Epithelial cell of proximal tubule (primary cell): ENCODE data around the gene ADAMTS6. TPM values are rescaled to one million over a fixed set of nuclear protein-coding genes. Genes with fewer than 3 reads are reported as not detected.

Experiments
- DNase-seq: peaks from one replicate; pipeline ENCODE4 v3.0.0-alpha.2; 2011; ENCODE audit warnings: low read depth
- H3K4me3 ChIP-seq: 2 replicates; pipeline ENCODE4 v1.5.1; 2011; ENCODE audit warnings: low read depth, mild to moderate bottlenecking, low read length
- CTCF ChIP-seq: conservative IDR thresholded peaks from 2 replicates; pipeline ENCODE4 v1.5.1; 2012; ENCODE audit warnings: low read depth, mild to moderate bottlenecking, low read length
- total RNA-seq: library from RNA; depleted of rRNA; stranded (reverse); fragments of >200 nt; gene quantifications from 2 replicates; pipeline ENCODE4 v1.2.3, GENCODE V29; 2015

The ADAMTS6 gene
- total RNA-seq, 1 donor from 2014 or later: 3.5 TPM

DNA sequence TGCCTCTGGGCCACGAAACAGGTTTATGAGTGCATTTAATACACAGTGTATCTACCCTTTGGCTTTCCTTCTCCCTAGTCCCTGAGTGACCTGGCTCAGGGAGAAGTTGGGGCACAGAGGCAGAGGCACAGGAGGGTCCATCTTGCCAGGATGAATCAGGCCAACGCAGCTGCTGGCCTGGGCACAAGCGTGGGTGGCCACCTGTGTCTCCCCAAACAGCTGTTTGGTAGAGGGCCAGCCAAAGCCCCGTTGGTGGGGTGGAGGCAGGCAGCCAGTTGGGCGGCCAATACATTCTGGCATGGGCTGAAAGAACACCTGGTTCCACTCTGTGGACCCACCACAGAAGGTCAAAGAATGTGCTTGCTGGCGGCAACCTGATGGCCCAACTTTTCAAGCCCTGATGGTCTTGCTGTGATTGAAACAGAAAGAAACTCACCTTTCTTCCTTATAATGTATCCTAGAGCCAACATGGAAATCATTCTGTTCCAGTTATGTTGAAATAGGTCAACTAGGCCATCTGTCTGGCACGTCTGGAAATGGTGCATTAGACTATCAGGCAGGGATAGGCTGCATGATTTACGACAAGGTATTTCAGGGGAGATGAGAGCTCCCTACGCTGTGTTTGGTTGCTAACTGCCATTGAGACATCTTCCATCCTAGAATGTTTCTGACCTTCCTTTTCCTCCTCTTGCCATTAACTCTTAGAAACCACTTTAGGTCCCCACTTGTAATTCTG is 337.4 kb downstream of the ADAMTS6 start:
- no peak for TF ChIP-seq CTCF
- no peak overlapping the region for H3K4me3 ChIP-seq
- DNase-seq: no peak

DNA sequence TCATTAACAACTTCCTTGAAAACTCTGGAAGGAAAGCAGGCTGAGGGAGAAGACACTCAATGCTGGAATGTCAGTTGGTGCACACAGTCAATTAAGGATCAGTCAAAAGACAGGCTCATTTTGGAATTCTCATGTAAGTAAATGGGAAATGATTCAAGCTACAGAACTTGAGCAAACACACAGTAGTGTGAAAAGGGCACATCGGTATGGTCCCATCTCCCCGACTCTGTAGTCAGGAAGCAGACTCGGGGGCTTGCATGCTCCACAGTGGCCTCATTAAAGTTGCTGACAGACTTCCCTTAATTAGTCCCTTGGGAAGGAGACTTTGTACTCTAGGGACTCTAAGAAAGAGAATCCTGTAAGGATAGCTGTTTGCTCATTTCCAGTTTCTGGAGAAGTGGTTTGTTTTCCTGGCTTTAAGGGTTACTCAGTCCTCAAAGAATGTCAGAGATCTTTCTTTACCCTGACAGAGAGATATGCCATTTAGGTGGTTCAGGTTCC is 339.2 kb downstream of the ADAMTS6 start:
- no peak for TF ChIP-seq CTCF
- no peak overlapping the region for H3K4me3 ChIP-seq
- no peak for DNase-seq

- DNase-seq: no peak
- TF ChIP-seq CTCF: no peak
- H3K4me3 ChIP-seq: no peak overlapping the region
Observed at GRCh38 chr5:65142016-65142415, 339.7 kb downstream of the ADAMTS6 start.

DNA sequence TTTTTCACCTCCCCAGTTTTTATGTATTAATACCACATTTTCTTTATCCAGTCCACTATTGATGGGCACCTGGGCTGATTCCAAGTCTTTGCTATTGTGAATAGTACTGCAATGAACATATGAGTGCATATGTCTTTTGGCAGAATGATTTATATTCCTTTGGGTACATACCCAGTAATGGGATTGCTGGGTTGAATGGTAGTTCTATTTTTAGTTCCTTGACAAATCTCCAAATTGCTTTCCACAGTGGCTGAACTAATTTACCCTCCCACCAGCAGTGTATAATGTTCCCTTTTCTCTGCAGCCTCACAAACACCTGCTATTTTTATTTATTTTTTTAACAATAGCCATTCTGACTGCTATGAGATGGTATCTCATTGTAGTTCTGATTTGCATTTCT is 340.2 kb downstream of the ADAMTS6 start:
- no peak for DNase-seq
- no peak overlapping the region for H3K4me3 ChIP-seq

DNA sequence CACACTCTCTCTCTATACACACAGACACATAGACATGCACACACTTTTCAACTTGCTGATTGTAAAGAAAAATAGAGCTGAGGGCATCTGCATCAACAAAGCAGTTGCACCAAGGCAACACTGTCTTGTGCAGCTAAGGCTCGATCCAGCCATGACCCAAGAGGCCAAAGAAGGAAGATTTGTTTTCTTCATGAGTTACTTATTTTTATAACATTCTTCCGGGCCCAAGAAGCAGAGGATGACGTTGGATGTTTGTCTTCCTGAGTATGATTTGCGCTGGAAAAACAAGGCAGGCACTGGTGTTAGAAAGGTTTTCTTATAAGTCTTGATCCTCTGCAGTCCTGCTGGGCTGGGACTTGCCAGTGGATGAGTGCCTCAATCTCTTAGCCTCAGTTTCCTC is 344.1 kb downstream of the ADAMTS6 start:
- DNase-seq: peak; percentile 27
- no peak for TF ChIP-seq CTCF
- H3K4me3 ChIP-seq: no peak overlapping the region

More for the DNA sequence above, 340.2 kb downstream of the ADAMTS6 start:
- no peak for TF ChIP-seq CTCF

DNA sequence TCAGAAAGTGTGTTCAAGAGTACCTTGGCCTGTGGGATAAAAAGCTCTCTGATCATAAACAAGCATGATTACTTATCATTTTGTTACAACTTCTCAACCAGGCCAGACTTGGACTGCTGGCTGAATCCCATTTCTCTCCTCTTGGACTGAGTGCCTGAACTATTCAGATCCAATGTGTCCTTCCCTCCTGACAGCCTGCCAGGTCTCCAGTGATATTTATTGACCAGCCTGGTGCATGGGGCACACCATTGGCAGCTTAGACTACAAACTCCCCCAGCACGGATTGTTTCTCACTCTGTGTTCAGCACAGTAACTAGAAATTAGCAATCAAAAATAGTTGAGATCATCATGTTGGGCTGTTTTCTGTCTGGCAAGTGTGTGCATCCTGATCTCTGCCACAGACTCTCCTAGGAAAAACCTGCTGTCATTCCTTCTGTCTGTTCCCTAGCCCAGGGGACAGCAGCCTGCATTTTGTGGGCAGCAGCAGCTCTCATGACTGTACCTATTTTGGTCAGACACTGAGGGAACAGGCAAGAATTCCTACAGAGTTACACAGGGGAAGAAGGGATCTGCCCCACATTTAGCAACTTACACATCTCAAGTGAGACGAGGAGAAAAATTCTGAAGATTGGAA is 348.1 kb downstream of the ADAMTS6 start:
- H3K4me3 ChIP-seq: no peak overlapping the region
- TF ChIP-seq CTCF: no peak
- DNase-seq: no peak

DNA sequence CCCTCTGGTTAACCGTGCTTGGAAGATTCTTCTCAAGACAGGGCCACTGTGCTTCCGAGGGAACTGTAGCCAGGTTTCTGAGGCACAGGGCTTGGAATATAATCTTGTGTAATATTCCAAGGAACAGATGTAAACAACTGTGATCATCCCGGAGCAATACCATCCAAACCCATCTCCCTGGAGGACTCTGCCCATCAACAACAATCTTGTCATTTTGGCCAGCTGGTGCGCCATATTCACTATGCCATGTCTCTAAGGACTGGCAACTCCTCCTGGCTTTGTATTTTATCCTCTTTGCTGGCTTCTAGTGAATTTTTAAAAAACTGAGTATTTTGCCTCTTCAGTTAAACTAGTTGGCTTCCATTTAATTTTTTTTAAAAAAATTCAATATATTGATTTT is 349.3 kb downstream of the ADAMTS6 start:
- H3K4me3 ChIP-seq: no peak overlapping the region
- DNase-seq: no peak
- TF ChIP-seq CTCF: no peak
